Spleen (tissue), 11 donors: ENCODE measurements around the gene BANK1. TPM values are rescaled to one million over a fixed set of nuclear protein-coding genes. Genes with fewer than 3 reads are reported as not detected.

Experiments used
- DNase-seq: peaks from one replicate; pipeline ENCODE4 v3.0.0-alpha.2; 2020
- H3K27ac ChIP-seq, 8 donors: fragments of 200-600 bp; sonication (generic) in 7 of 8; 1 replicate in 4 of 8; 2 replicates in 4 of 8; pipeline versions ENCODE4 v1.5.0 to v1.8.0; 2016 to 2021; ENCODE audit warnings: inconsistent platforms in 4 of 8, mild to moderate bottlenecking in 4 of 8, moderate library complexity in 1 of 8
- H3K27me3 ChIP-seq, 7 donors: fragments of 200-600 bp; sonication (generic) in 6 of 7; replicated peaks in 1 of 7; 1 replicate in 4 of 7; 2 replicates in 3 of 7; pipeline versions ENCODE4 v1.5.0 to v1.8.0; 2016 to 2021; ENCODE audit warnings: inconsistent platforms in 3 of 7, mild to moderate bottlenecking in 1 of 7
- H3K36me3 ChIP-seq, 6 donors: fragments of 200-600 bp; sonication (generic) in 5 of 6; 1 replicate in 4 of 6; 2 replicates in 2 of 6; pipeline versions ENCODE4 v1.5.0 to v1.8.0; 2016 to 2021; ENCODE audit warnings: inconsistent platforms in 2 of 6
- H3K4me1 ChIP-seq, 6 donors: fragments of 200-600 bp; sonication (generic) in 5 of 6; 1 replicate in 3 of 6; 2 replicates in 3 of 6; pipeline versions ENCODE4 v1.5.0 to v1.8.0; 2016 to 2021; ENCODE audit warnings: inconsistent platforms in 3 of 6
- H3K4me3 ChIP-seq, 8 donors: fragments of 200-600 bp; sonication (generic) in 7 of 8; 1 replicate in 4 of 8; 2 replicates in 4 of 8; pipeline versions ENCODE4 v1.5.0 to v1.8.0; 2016 to 2021; ENCODE audit warnings: inconsistent platforms in 4 of 8, mild to moderate bottlenecking in 4 of 8, moderate library complexity in 2 of 8
- H3K9me3 ChIP-seq, 8 donors: fragments of 200-600 bp; sonication (generic) in 7 of 8; 1 replicate in 4 of 8; 2 replicates in 4 of 8; pipeline versions ENCODE4 v1.5.0 to v1.8.0; 2016 to 2021; ENCODE audit warnings: inconsistent platforms in 4 of 8
- CTCF ChIP-seq, 11 experiments: fragments of 200-600 bp in 7 of 11; fragments of 450-650 bp in 4 of 11; sonication (generic) in 4 of 11; IDR thresholded peaks in 8 of 11; conservative IDR thresholded peaks in 3 of 11; 1 replicate in 7 of 11; 2 replicates in 4 of 11; pipeline versions ENCODE4 v1.4.0 to v1.8.0; 2016 to 2021; ENCODE audit warnings: antibody characterized with exemption in 11 of 11, inconsistent platforms in 4 of 11, mild to moderate bottlenecking in 1 of 11
- POLR2A ChIP-seq, 3 donors: fragments of 450-650 bp; IDR thresholded peaks; one replicate each; pipeline ENCODE4 v1.5.1; 2017; ENCODE audit warnings: antibody characterized with exemption in 3 of 3, mild to moderate bottlenecking in 1 of 3
- POLR2AphosphoS5 ChIP-seq, 3 donors: sonication (generic); formaldehyde crosslinking; IDR thresholded peaks; one replicate each; pipeline ENCODE4 v1.5.1; 2017; ENCODE audit warnings: antibody characterized with exemption in 3 of 3
- WGBS, 5 donors: extraction: QIAGEN DNeasy Blood & Tissue Kit in 3 of 5; methylation state at CpG; one replicate each; pipeline versions ENCODE4 v1.1.5 to v1.1.7; 2013 to 2018; 5-methylcytosine and 5-hydroxymethylcytosine counted together
- intact Hi-C: fragments of 100-400 bp; cut with DNase I; formaldehyde crosslinking; loops from one replicate; pipeline ENCODE4 v1.15.0; 2023; ENCODE audit warnings: low total_unique reads
- polyA plus RNA-seq, 3 donors: library from polyadenylated mRNA; stranded (reverse); fragments of 200-250 nt; gene quantifications; one replicate each; pipeline ENCODE4 v1.2.1, GENCODE V29; 2013
- total RNA-seq, 7 donors: library from RNA; depleted of rRNA in 3 of 7; stranded (reverse); fragments of >200 nt in 3 of 7; fragmentation: NEBNext Ultra II Directional in 4 of 7; extraction: Animal tissue kit (Norgen Biotek cat#: 25700) in 4 of 7; gene quantifications; one replicate each; pipeline versions ENCODE4 v1.1.0 to v1.2.1, GENCODE V29; 2016 to 2021
- donor health status: healthy with polysubstance abuse.
- donor health status: DM: no; HTN: no; CAD: no; lungs with moderate emphysema.
- donor health status: DM: no; HTN: no; CAD: no.
- donor health status: Bipolar disorder and iron deficiency.
- donor health status: healthy.
- donor health status: DM: no; HTN: no; CAD: no.
- donor health status: DM: yes; HTN: yes; CAD: no.

Gene BANK1
- total and polyA plus RNA-seq, 10 donors = 105 to 208 (median 139) TPM

- TF ChIP-seq POLR2A (IDR thresholded peaks at IDR 0.05) (no peak), CTCF (IDR thresholded peaks at IDR 0.05 in 8 of 11, conservative IDR thresholded peaks at IDR 0.05 in 3 of 11) (no peak), POLR2AphosphoS5 (IDR thresholded peaks at IDR 0.05) (no peak)
- 54 to 66% (median 60%) methylated on average over 3 of the region's 3 CpGs for WGBS, 5 donors
- Histone ChIP-seq H3K4me3 (no peak overlapping the region), H3K9me3 (peaks cover 4 to 44% (median 37%) of the 10 kb centered on the region in 8 donors), H3K4me1 (no peaks in the 10 kb centered on the region), H3K27me3 (no peaks in the 10 kb centered on the region), H3K27ac (no peak overlapping the region), H3K36me3 (no peaks in the 10 kb centered on the region)
- intact Hi-C loops = no loop called here
- DNase-seq = no peak
Observed at GRCh38 chr4:102103368-102103767, 312.8 kb downstream of the BANK1 start.

- Histone ChIP-seq H3K4me1 (no peaks in the 10 kb centered on the region), H3K9me3 (peaks cover 4 to 52% (median 42%) of the 10 kb centered on the region in 8 donors), H3K27me3 (no peaks in the 10 kb centered on the region), H3K27ac (no peak overlapping the region), H3K36me3 (no peaks in the 10 kb centered on the region), H3K4me3 (no peak overlapping the region)
- intact Hi-C loops = no loop called here
- TF ChIP-seq POLR2AphosphoS5 (IDR thresholded peaks at IDR 0.05) (no peak), CTCF (IDR thresholded peaks at IDR 0.05 in 8 of 11, conservative IDR thresholded peaks at IDR 0.05 in 3 of 11) (no peak), POLR2A (IDR thresholded peaks at IDR 0.05) (no peak)
- no peak for DNase-seq
Observed at GRCh38 chr4:102104278-102104677, 313.7 kb downstream of the BANK1 start.

GRCh38 chr4:102105983-102106382 is 315.5 kb downstream of the BANK1 start:
- Histone ChIP-seq H3K4me3 (no peak overlapping the region), H3K4me1 (no peaks in the 10 kb centered on the region), H3K27ac (no peak overlapping the region), H3K9me3 (peaks cover 4 to 52% (median 42%) of the 10 kb centered on the region in 8 donors), H3K27me3 (no peaks in the 10 kb centered on the region), H3K36me3 (no peaks in the 10 kb centered on the region)
- TF ChIP-seq CTCF (IDR thresholded peaks at IDR 0.05 in 8 of 11, conservative IDR thresholded peaks at IDR 0.05 in 3 of 11) = no peak
- TF ChIP-seq POLR2AphosphoS5 (IDR thresholded peaks at IDR 0.05) = no peak
- TF ChIP-seq POLR2A (IDR thresholded peaks at IDR 0.05) = no peak
- no peak for DNase-seq
- WGBS, 5 donors = 50 to 78% (median 76%) methylated on average over 1 of the region's 1 CpG
- intact Hi-C loops = no loop called here

- intact Hi-C loops = no loop called here
- no peak overlapping the region for H3K4me3 ChIP-seq
- no peak for DNase-seq
- peaks cover 0 to 1% (median 0%) of the 10 kb centered on the region in 8 donors for H3K9me3 ChIP-seq
- WGBS, 5 donors = 77 to 94% (median 84%) methylated on average over 3 of the region's 3 CpGs
- H3K27ac ChIP-seq = no peak overlapping the region
- H3K36me3 ChIP-seq = no peaks in the 10 kb centered on the region
- TF ChIP-seq POLR2AphosphoS5 (IDR thresholded peaks at IDR 0.05) = no peak
- no peaks in the 10 kb centered on the region for H3K27me3 ChIP-seq
- no peaks in the 10 kb centered on the region for H3K4me1 ChIP-seq
Observed at GRCh38 chr4:102114118-102114630, 323.6 kb downstream of the BANK1 start.

- Histone ChIP-seq H3K27me3 (no peaks in the 10 kb centered on the region), H3K27ac (no peak overlapping the region), H3K36me3 (no peaks in the 10 kb centered on the region), H3K4me3 (no peak overlapping the region), H3K4me1 (no peaks in the 10 kb centered on the region), H3K9me3 (peaks cover 0 to 18% (median 12%) of the 10 kb centered on the region in 8 donors)
- intact Hi-C loops = no loop called here
- WGBS, 5 donors = 89 to 95% (median 92%) methylated on average over 3 of the region's 3 CpGs
- DNase-seq = no peak
- no peak for TF ChIP-seq POLR2A (IDR thresholded peaks at IDR 0.05)
- no peak for TF ChIP-seq POLR2AphosphoS5 (IDR thresholded peaks at IDR 0.05)
- TF ChIP-seq CTCF (IDR thresholded peaks at IDR 0.05 in 8 of 11, conservative IDR thresholded peaks at IDR 0.05 in 3 of 11) = no peak
Observed at GRCh38 chr4:102116121-102116520, 325.6 kb downstream of the BANK1 start.
